Lower lobe of right lung (tissue), 2 donors: ENCODE data around the gene RBMS1. TPM values are rescaled to one million over a fixed set of nuclear protein-coding genes. Genes with fewer than 3 reads are reported as not detected.

ENCODE experiments used
- ATAC-seq, 2 donors: fragments of 200-7000 bp; cut with Tn5 transposase; one replicate each; pipeline ENCODE4 v1.9.1; 2020 to 2022; ENCODE audit warnings: mild to moderate bottlenecking in 2 of 2, moderate library complexity in 2 of 2
- DNase-seq: peaks from one replicate; pipeline ENCODE4 v3.0.0-alpha.2; 2020
- H3K27ac ChIP-seq: fragments of 200-600 bp; one replicate; pipeline ENCODE4 v1.8.0; 2022
- H3K27me3 ChIP-seq: fragments of 200-600 bp; one replicate; pipeline ENCODE4 v1.8.0; 2022; ENCODE audit warnings: low read depth
- H3K36me3 ChIP-seq: fragments of 200-600 bp; one replicate; pipeline ENCODE4 v1.8.0; 2022; ENCODE audit warnings: mild to moderate bottlenecking
- H3K4me1 ChIP-seq: fragments of 200-600 bp; one replicate; pipeline ENCODE4 v1.8.0; 2022
- H3K4me3 ChIP-seq: fragments of 200-600 bp; one replicate; pipeline ENCODE4 v1.8.0; 2022; ENCODE audit warnings: mild to moderate bottlenecking
- H3K9me3 ChIP-seq: fragments of 200-600 bp; one replicate; pipeline ENCODE4 v1.8.0; 2022
- intact Hi-C: fragments of 100-400 bp; cut with DNase I; formaldehyde crosslinking; loops from one replicate; pipeline ENCODE4 v1.11.0; 2022
- total RNA-seq: library from RNA; stranded (reverse); fragmentation: NEBNext Ultra II Directional; extraction: Animal tissue kit (Norgen Biotek cat#: 25700); gene quantifications from one replicate; pipeline ENCODE4 v1.2.1, GENCODE V29; 2021
- TF ChIP-seq, protein P1 (sequence below): fragments of 200-600 bp; IDR thresholded peaks from one replicate; pipeline ENCODE4 v1.8.0; 2022; ENCODE audit warnings: antibody characterized with exemption, mild to moderate bottlenecking
- donor health status: DM: no; HTN: yes; CAD: no; lungs with severe emphysema.

The RBMS1 gene
- total RNA-seq, 1 donor from 2014 or later = 95.3 TPM

DNA sequence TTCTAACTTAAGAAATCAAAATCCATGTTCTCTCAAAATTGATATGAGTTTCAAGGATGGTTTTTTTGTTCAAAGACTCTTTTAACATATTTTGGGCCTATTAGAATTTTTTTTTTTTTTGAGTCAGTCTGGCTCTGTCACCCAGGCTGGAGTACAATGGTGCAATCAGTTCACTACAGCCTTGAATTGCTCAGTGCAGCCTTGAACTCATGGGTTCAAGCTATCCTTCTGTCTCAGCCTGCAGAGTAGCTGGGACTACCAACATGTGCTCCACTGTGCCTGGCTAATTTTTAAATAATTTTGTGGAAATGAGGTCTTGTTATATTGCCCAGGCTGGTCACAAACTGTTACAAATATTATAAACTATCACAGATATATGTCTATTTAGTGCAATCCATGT is 40.6 kb upstream of the RBMS1 start:
- no peaks in the 10 kb centered on the region for H3K27me3 ChIP-seq
- H3K27ac ChIP-seq = no peak overlapping the region
- H3K4me3 ChIP-seq = no peak overlapping the region
- intact Hi-C loops = no loop called here
- H3K36me3 ChIP-seq = no peaks in the 10 kb centered on the region
- H3K9me3 ChIP-seq = no peaks in the 10 kb centered on the region
- TF ChIP-seq, protein P1, sequence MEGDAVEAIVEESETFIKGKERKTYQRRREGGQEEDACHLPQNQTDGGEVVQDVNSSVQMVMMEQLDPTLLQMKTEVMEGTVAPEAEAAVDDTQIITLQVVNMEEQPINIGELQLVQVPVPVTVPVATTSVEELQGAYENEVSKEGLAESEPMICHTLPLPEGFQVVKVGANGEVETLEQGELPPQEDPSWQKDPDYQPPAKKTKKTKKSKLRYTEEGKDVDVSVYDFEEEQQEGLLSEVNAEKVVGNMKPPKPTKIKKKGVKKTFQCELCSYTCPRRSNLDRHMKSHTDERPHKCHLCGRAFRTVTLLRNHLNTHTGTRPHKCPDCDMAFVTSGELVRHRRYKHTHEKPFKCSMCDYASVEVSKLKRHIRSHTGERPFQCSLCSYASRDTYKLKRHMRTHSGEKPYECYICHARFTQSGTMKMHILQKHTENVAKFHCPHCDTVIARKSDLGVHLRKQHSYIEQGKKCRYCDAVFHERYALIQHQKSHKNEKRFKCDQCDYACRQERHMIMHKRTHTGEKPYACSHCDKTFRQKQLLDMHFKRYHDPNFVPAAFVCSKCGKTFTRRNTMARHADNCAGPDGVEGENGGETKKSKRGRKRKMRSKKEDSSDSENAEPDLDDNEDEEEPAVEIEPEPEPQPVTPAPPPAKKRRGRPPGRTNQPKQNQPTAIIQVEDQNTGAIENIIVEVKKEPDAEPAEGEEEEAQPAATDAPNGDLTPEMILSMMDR = no peak
- DNase-seq (no peak), ATAC-seq (no peak)
- no peaks in the 10 kb centered on the region for H3K4me1 ChIP-seq

DNA sequence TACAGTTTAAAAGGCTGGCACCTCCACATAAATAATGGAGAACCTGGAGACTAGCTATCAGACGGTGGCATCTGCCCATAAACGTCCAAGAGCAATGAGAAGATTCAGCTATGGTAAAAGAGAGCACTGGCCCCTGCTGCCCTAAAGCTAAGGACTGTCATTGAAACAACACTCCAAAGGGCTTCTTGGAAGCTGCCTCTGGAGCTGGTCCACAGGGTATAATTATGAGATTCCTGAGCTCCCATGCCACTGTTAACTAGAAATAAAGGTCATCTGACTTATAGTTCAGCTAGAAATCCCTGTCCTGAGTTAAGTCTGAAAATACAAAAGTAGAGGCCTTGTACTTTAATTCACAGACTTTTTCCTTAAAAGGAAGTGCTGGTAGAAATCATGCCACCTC is 39.9 kb upstream of the RBMS1 start:
- no peak overlapping the region for H3K27ac ChIP-seq
- no peak for DNase-seq
- ATAC-seq = no peak
- no peaks in the 10 kb centered on the region for H3K4me1 ChIP-seq
- no peaks in the 10 kb centered on the region for H3K27me3 ChIP-seq
- no peaks in the 10 kb centered on the region for H3K9me3 ChIP-seq
- TF ChIP-seq, protein P1 = no peak
- intact Hi-C loops = no loop called here
- H3K36me3 ChIP-seq = no peaks in the 10 kb centered on the region
- no peak overlapping the region for H3K4me3 ChIP-seq

- no peaks in the 10 kb centered on the region for H3K9me3 ChIP-seq
- H3K4me1 ChIP-seq = no peaks in the 10 kb centered on the region
- DNase-seq = no peak
- H3K36me3 ChIP-seq = no peaks in the 10 kb centered on the region
- intact Hi-C loops = no loop called here
- no peak overlapping the region for H3K27ac ChIP-seq
- no peak overlapping the region for H3K4me3 ChIP-seq
- ATAC-seq = no peak
- H3K27me3 ChIP-seq = no peaks in the 10 kb centered on the region
- TF ChIP-seq, protein P1 = no peak
Observed at GRCh38 chr2:160532388-160532787, 38.8 kb upstream of the RBMS1 start.

- Histone ChIP-seq H3K9me3 (no peaks in the 10 kb centered on the region), H3K4me3 (no peak overlapping the region), H3K27me3 (no peaks in the 10 kb centered on the region), H3K36me3 (no peaks in the 10 kb centered on the region), H3K27ac (no peak overlapping the region), H3K4me1 (no peaks in the 10 kb centered on the region)
- no peak for ATAC-seq
- TF ChIP-seq, protein P1 = no peak
- intact Hi-C loops = no loop called here
- DNase-seq = no peak
Observed at GRCh38 chr2:160522951-160523710, 29.5 kb upstream of the RBMS1 start.

DNA sequence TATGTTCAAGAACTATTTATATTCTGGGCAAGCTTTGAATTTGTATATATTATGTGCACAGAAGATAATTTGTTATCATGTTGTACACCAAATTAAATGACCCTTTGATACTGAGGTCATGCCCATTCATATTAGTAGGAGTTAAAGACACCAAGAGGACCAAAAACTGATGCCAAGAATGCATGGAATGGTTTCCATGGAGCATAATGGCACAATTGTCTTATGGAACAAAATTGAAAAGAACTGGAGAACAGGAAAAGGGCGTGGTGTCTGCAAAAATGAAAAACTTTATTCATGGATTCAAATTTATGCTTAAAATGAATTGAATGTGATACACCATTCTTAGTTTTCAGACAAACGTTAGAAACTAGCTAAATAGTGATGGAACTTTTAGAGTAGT is 24.1 kb upstream of the RBMS1 start:
- Histone ChIP-seq H3K4me1 (no peaks in the 10 kb centered on the region), H3K4me3 (no peak overlapping the region), H3K27me3 (no peaks in the 10 kb centered on the region), H3K36me3 (no peaks in the 10 kb centered on the region), H3K9me3 (no peaks in the 10 kb centered on the region), H3K27ac (no peak overlapping the region)
- ATAC-seq = no peak
- TF ChIP-seq, protein P1 = no peak
- intact Hi-C loops = no loop called here
- DNase-seq = no peak
